Osteoblast (primary cell): ENCODE measurements around the gene RPS6KA5. TPM values are rescaled to one million over a fixed set of nuclear protein-coding genes. Genes with fewer than 3 reads are reported as not detected.

Experiments
- DNase-seq: peaks from one replicate; pipeline ENCODE4 v3.0.0; 2011; ENCODE audit warnings: low spot score, mixed read lengths; ENCODE audit not compliant: insufficient read length; ENCODE audit errors: missing footprints
- H2AFZ ChIP-seq: 2 replicates; pipeline ENCODE4 v1.6.0; 2011; ENCODE audit warnings: mild to moderate bottlenecking, low read length
- H3K27ac ChIP-seq: 2 replicates; pipeline ENCODE4 v1.5.1; 2011; ENCODE audit warnings: mild to moderate bottlenecking, low read depth, low read length, moderate library complexity
- H3K27me3 ChIP-seq: 2 replicates; pipeline ENCODE4 v1.6.0; 2012; ENCODE audit warnings: mild to moderate bottlenecking, control low read depth, inconsistent platforms, low read length, moderate library complexity; ENCODE audit not compliant: insufficient read depth
- H3K36me3 ChIP-seq: 2 replicates; pipeline ENCODE4 v1.5.1; 2011; ENCODE audit warnings: mild to moderate bottlenecking, low read length, control low read depth, moderate library complexity; ENCODE audit not compliant: insufficient read depth
- H3K4me1 ChIP-seq: 2 replicates; pipeline ENCODE4 v1.5.1; 2011; ENCODE audit warnings: mild to moderate bottlenecking, low read length, control low read depth, moderate library complexity; ENCODE audit not compliant: insufficient read depth
- H3K4me2 ChIP-seq: 2 replicates; pipeline ENCODE4 v1.6.0; 2011; ENCODE audit warnings: mild to moderate bottlenecking, low read length; ENCODE audit not compliant: insufficient read depth
- H3K4me3 ChIP-seq: fragments of 200-600 bp; sonication (generic); 3 replicates; pipeline ENCODE4 v1.5.1; 2012; ENCODE audit warnings: mild to moderate bottlenecking, low read length, inconsistent platforms; ENCODE audit not compliant: insufficient read depth
- H3K79me2 ChIP-seq: 2 replicates; pipeline ENCODE4 v1.6.0; 2012; ENCODE audit warnings: mild to moderate bottlenecking, low read length, control low read depth, inconsistent platforms; ENCODE audit not compliant: insufficient read depth
- H3K9me3 ChIP-seq: 2 replicates; pipeline ENCODE4 v1.5.1; 2011; ENCODE audit warnings: low read depth, low read length, control low read depth
- H4K20me1 ChIP-seq: 2 replicates; pipeline ENCODE4 v1.6.0; 2012; ENCODE audit warnings: mild to moderate bottlenecking, low read length, control low read depth; ENCODE audit not compliant: insufficient read depth
- total RNA-seq: library from RNA; depleted of rRNA; stranded (reverse); fragments of >200 nt; gene quantifications from 2 replicates; pipeline ENCODE4 v1.2.3, GENCODE V29; 2012
- TF ChIP-seq, protein P1 (sequence below): IDR thresholded peaks from 2 replicates; pipeline ENCODE4 v1.5.1; 2011; ENCODE audit warnings: mild to moderate bottlenecking, low read depth, low read length, moderate library complexity; ENCODE audit errors: extremely low read depth

Gene RPS6KA5
- total RNA-seq, result 1.2 and 1.4 TPM in 2 replicates

DNA sequence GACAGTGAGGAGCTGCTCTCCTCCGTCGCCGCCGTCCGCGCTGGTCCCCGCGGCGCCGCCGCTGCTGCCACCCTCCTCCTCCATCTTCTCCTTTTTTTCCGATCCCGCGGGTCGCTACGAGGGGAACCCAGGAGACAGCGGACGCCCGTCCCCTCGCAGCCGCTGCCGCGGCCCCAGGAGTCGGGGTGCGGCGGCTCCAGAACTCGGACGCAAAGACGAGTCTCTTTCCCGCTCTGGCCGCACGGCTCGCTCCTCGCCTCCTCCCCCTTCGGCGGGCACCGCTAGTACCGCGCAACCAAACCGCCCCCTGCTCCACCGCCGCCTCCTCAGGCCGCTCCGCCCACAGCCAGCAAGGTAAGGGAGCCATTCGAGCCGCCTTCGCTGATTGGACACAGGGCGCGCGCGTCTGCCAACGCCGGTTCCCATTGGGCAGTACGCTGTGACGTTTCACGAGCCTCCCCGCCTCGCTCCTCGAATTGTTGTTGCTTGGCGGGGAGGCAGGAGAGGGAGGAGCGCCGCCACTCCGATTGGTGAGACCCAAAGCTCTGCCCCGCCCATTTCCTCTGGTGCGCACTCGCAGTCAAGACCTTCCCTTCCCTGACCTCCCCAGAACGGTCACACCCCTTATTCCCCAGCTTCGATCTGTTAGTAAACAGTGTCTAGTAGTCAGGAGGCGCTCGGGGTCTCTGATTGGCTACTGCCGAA lies at the start of gene RPS6KA5:
Gene RPS6KA5 (minus strand): TSS at position 291 of the 705 bp plus-strand sequence. CDS start 207 bp downstream, at position 84.
- no peaks in the 10 kb centered on the region for H4K20me1 ChIP-seq
- peaks cover 8% of the 10 kb centered on the region for H3K4me1 ChIP-seq
- H3K4me3 ChIP-seq, result peak within 1 kb of the TSS; percentile 87
- peak within 1 kb of the TSS; percentile 93 for H2AFZ ChIP-seq
- no peaks in the 10 kb centered on the region for H3K36me3 ChIP-seq
- DNase-seq, result peak; percentile 98
- no peaks in the 10 kb centered on the region for H3K79me2 ChIP-seq
- TF ChIP-seq, protein P1, sequence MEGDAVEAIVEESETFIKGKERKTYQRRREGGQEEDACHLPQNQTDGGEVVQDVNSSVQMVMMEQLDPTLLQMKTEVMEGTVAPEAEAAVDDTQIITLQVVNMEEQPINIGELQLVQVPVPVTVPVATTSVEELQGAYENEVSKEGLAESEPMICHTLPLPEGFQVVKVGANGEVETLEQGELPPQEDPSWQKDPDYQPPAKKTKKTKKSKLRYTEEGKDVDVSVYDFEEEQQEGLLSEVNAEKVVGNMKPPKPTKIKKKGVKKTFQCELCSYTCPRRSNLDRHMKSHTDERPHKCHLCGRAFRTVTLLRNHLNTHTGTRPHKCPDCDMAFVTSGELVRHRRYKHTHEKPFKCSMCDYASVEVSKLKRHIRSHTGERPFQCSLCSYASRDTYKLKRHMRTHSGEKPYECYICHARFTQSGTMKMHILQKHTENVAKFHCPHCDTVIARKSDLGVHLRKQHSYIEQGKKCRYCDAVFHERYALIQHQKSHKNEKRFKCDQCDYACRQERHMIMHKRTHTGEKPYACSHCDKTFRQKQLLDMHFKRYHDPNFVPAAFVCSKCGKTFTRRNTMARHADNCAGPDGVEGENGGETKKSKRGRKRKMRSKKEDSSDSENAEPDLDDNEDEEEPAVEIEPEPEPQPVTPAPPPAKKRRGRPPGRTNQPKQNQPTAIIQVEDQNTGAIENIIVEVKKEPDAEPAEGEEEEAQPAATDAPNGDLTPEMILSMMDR, result no peak
- no peaks in the 10 kb centered on the region for H3K9me3 ChIP-seq
- peak within 1 kb of the TSS; percentile 100 for H3K4me2 ChIP-seq
- peaks cover 10% of the 10 kb centered on the region for H3K27me3 ChIP-seq
- H3K27ac ChIP-seq, result peak within 1 kb of the TSS; percentile 76

GRCh38 chr14:91108941-91109611 lies 48.6 kb upstream of the RPS6KA5 start:
- Histone ChIP-seq H3K27ac (peak overlapping the region; percentile 62), H3K27me3 (no peaks in the 10 kb centered on the region), H3K79me2 (peaks cover 2% of the 10 kb centered on the region), H3K4me3 (no peak overlapping the region), H3K4me1 (peaks cover 18% of the 10 kb centered on the region), H3K9me3 (no peaks in the 10 kb centered on the region), H4K20me1 (no peaks in the 10 kb centered on the region), H2AFZ (peak overlapping the region; percentile 33), H3K4me2 (peak overlapping the region; percentile 4), H3K36me3 (no peaks in the 10 kb centered on the region)
- DNase-seq, result peak; percentile 86
- TF ChIP-seq, protein P1, result no peak

DNA sequence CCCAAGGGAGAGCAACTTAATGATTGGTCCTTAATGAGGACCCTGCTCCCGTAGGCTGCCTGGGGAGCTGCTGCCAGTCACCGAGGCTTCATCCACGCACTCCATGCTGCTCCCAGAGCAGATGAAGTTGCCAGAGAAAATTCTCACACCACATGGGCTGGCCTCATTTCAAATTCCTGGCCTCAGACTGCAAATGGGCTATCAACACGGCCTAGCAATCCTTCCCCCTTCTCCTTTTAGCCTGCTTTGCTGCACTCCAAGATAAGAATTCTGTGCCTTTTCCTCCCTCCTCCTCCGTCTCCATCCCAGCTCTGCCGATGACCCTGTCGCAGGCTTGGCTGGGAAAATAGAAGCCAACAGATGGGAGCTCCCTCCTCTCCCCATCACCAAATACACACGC lies 42.7 kb upstream of the RPS6KA5 start:
- TF ChIP-seq, protein P1, result no peak
- no peaks in the 10 kb centered on the region for H3K9me3 ChIP-seq
- H3K4me2 ChIP-seq, result no peak overlapping the region
- DNase-seq, result no peak
- H3K79me2 ChIP-seq, result no peaks in the 10 kb centered on the region
- H3K27ac ChIP-seq, result no peak overlapping the region
- H3K27me3 ChIP-seq, result no peaks in the 10 kb centered on the region
- no peak overlapping the region for H2AFZ ChIP-seq
- H3K36me3 ChIP-seq, result no peaks in the 10 kb centered on the region
- no peaks in the 10 kb centered on the region for H4K20me1 ChIP-seq
- H3K4me1 ChIP-seq, result no peaks in the 10 kb centered on the region
- H3K4me3 ChIP-seq, result no peak overlapping the region

DNA sequence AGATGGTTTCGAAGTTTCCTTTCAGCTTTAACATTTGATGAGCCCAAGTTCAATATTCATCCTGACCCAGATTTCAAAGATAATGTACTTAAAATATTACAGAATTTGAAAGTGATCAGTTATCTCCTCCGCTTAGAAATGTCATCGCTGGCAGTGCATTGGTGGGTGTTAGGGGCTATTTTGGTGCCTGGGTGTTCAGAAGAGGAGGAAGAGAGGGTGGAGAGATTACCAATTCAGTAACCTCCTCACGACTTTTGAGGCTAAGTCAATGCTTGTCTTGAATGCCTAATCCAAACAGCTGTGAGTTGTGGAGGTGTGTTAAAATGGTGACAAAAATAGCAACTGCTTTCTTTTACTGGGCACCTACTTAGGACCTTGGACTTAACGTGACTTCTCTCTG lies 39.7 kb upstream of the RPS6KA5 start:
- DNase-seq, result no peak
- H3K4me2 ChIP-seq, result no peak overlapping the region
- no peak overlapping the region for H2AFZ ChIP-seq
- H3K27ac ChIP-seq, result no peak overlapping the region
- H4K20me1 ChIP-seq, result no peaks in the 10 kb centered on the region
- no peaks in the 10 kb centered on the region for H3K9me3 ChIP-seq
- H3K27me3 ChIP-seq, result no peaks in the 10 kb centered on the region
- no peak overlapping the region for H3K4me3 ChIP-seq
- H3K36me3 ChIP-seq, result no peaks in the 10 kb centered on the region
- no peaks in the 10 kb centered on the region for H3K4me1 ChIP-seq
- TF ChIP-seq, protein P1, result no peak
- no peaks in the 10 kb centered on the region for H3K79me2 ChIP-seq
